Measurements from ENCODE around the gene RNF34.
A peak's percentile ranks its signal among the peaks of the same experiment; 100 is the strongest.

RNF34 gene

GRCh38 chr12:121391619-121392324 lies 8.1 kb upstream of the RNF34 start:
- peak; percentile 73 for DNase-seq

- no peak for DNase-seq
These were observed 7.6 kb upstream of the RNF34 start for GRCh38 chr12:121392325-121392716.

GRCh38 chr12:121397521-121397920 lies 2.4 kb upstream of the RNF34 start:
- no peak for DNase-seq

- no peak for DNase-seq
These were observed 1.6 kb upstream of the RNF34 start for GRCh38 chr12:121398355-121398754.

- DNase-seq: peak; percentile 58
These were observed 618 bp downstream of the RNF34 start for GRCh38 chr12:121400332-121401139.

- DNase-seq: no peak
These were observed 3.8 kb downstream of the RNF34 start for GRCh38 chr12:121403721-121404120.

- DNase-seq: peak; percentile 56
These were observed 4.8 kb downstream of the RNF34 start for GRCh38 chr12:121404734-121405133.

- no peak for DNase-seq
These were observed 5.3 kb downstream of the RNF34 start for GRCh38 chr12:121405211-121405610.

- no peak for DNase-seq
These were observed 14.0 kb downstream of the RNF34 start for GRCh38 chr12:121413917-121414316.

- no peak for DNase-seq
These were observed 17.9 kb downstream of the RNF34 start for GRCh38 chr12:121417847-121418246.

- no peak for DNase-seq
These were observed 20.2 kb downstream of the RNF34 start for GRCh38 chr12:121420109-121420508.

- DNase-seq: no peak
These were observed 23.3 kb downstream of the RNF34 start for GRCh38 chr12:121423253-121423652.

GRCh38 chr12:121423682-121424623 lies 24.0 kb downstream of the RNF34 start:
- DNase-seq: no peak

- peak; percentile 19 for DNase-seq
These were observed 24.7 kb downstream of the RNF34 start for GRCh38 chr12:121424624-121424975.

GRCh38 chr12:121427556-121428050 lies 27.7 kb downstream of the RNF34 start:
- DNase-seq: no peak

GRCh38 chr12:121428883-121429282 lies 29.0 kb downstream of the RNF34 start:
- no peak for DNase-seq

- DNase-seq: no peak
These were observed 31.0 kb downstream of the RNF34 start for GRCh38 chr12:121430833-121431415.

GRCh38 chr12:121432740-121433480 lies 33.0 kb downstream of the RNF34 start:
- no peak for DNase-seq

- no peak for DNase-seq
These were observed 36.8 kb downstream of the RNF34 start for GRCh38 chr12:121436706-121437105.

GRCh38 chr12:121438905-121439304 lies 39.0 kb downstream of the RNF34 start:
- DNase-seq: no peak

GRCh38 chr12:121439715-121440114 lies 39.8 kb downstream of the RNF34 start:
- DNase-seq: no peak

GRCh38 chr12:121440768-121441167 lies 40.9 kb downstream of the RNF34 start:
- no peak for DNase-seq
